GM12872 (cell line): ENCODE data around the gene PLEKHM1.
A peak's percentile ranks its signal among the peaks of the same experiment; 100 is the strongest.
"Not testable (repeated sequence)": the region's sequence is repeated elsewhere in the genome, so short reads cannot be mapped to it uniquely, and the experiment has no call there.

Experiments used
- TF ChIP-seq, protein P1 (sequence below): IDR thresholded peaks from 3 replicates; pipeline ENCODE4 v1.5.1; 2011; ENCODE audit warnings: low read depth, mild to moderate bottlenecking, low read length, moderate library complexity; ENCODE audit not compliant: insufficient read depth

PLEKHM1 gene

DNA sequence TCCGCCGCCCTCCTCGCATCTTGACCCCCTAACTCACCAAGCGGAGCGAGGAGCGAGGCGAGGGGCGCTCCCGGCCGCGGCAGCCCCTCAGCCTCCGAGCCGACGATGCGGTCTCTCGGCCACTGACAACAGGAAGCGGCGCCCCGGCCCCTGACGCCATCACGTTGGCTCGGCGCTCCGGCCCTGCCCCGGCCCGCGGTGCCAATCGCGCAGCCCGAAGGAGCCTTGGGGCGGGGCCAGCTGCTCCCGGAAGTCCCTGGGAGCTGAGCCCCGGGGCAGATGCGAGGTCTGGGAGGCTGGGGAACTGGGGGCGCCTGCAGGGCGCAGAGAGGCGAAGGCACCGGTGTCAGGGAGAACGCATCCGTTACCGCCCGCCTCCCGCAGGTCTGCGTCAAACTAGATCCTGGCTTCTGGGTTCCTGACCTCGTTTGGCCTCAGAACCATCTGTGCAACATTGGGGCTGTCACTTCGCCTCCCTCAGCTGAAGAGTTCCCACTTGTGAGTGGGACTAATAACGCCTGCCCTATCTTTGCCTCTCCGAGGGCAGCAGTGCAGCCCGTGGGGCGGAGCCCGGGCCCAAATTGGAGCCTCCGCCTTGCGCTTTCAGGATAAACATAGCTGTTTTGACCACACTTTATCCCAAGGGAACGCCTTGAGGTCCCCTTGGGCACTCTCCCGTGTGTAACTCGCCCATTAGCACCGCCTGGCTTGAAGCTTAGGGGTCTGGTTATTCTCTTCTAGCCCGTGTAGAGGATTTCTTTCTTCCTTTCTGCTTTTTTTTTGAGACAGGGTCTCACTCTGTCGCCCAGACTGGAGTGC, at the start of gene PLEKHM1:
Gene PLEKHM1 (minus strand): TSS at position 107 of the 819 bp plus-strand sequence. CDS start 8,237 bp downstream, outside the sequence.
- TF ChIP-seq, protein P1, sequence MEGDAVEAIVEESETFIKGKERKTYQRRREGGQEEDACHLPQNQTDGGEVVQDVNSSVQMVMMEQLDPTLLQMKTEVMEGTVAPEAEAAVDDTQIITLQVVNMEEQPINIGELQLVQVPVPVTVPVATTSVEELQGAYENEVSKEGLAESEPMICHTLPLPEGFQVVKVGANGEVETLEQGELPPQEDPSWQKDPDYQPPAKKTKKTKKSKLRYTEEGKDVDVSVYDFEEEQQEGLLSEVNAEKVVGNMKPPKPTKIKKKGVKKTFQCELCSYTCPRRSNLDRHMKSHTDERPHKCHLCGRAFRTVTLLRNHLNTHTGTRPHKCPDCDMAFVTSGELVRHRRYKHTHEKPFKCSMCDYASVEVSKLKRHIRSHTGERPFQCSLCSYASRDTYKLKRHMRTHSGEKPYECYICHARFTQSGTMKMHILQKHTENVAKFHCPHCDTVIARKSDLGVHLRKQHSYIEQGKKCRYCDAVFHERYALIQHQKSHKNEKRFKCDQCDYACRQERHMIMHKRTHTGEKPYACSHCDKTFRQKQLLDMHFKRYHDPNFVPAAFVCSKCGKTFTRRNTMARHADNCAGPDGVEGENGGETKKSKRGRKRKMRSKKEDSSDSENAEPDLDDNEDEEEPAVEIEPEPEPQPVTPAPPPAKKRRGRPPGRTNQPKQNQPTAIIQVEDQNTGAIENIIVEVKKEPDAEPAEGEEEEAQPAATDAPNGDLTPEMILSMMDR, result not testable (repeated sequence)

DNA sequence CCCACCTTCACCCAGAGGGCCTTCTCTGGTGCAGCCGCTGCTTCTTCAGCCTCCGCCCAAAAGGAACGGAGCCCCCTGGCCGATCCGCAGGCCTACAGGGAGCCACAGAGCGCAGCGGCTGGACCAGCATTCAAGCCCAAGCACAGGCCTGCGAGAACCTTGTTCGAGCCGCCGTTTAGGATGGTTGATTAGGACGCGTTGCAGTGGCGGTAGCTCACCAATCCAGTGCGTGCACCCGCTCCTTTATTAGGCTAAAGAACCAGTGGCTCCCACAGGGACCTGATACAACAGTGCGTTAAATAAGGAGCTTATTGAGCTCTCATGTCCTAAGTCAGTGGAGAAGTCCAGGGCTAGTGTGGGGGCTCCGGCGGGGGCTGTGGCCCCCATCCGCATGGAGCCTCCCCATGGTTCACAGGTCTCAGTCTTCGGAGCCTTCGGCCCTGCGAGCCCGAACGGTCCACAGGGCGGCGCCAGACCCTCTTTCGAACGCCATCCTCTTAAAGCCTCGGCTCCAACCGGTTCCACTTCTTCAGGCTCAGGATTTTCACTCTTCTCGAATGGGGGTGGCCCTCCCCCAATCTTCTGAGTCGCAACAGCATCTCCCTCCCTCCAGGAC, 10.7 kb upstream of the PLEKHM1 start:
- TF ChIP-seq, protein P1, result 0 out of 3 replicates have a peak, but pooled peaks have one; percentile 4

GRCh38 chr17:45451131-45451530, 39.4 kb downstream of the PLEKHM1 start:
- TF ChIP-seq, protein P1, result peak; percentile 26; the same call in 2 of the 3 replicates

GRCh38 chr17:45441526-45442310, 48.8 kb downstream of the PLEKHM1 start:
- TF ChIP-seq, protein P1, result no peak

DNA sequence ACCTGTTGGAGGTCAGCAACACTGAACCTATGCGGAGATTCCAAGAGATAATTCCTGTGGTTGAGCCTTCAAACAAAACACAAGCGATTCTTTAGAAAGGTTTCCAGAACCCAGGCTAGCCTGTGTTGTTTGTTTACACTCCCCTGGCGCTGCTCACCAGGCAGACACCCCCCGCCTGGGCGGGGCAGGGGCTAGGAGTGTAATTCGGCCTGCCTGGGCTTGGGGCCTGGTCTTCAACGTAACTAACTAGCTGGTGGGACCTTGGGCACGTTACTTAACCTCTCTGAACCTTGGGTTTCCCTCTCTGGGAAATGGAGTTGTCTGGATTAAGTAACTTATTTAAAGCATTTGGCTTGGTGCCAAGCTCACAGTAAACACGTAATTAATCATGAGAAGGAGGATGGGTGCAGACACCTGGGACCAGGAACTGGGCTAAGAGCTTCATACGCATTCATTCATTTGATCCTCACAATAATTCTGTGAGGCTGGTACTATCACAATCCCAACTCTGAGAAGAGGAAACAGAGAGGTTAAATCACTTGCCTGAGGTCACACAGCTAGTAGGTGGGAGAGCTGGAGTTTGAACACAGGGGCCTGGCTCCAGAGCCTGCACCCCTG, 50.3 kb downstream of the PLEKHM1 start:
- TF ChIP-seq, protein P1, result no peak

- TF ChIP-seq, protein P1, result no peak
Measured at GRCh38 chr17:45438931-45439610, 51.5 kb downstream of the PLEKHM1 start.
